Neural progenitor cell (in vitro differentiated cells): ENCODE measurements around the gene DEAF1. TPM values are rescaled to one million over a fixed set of nuclear protein-coding genes. Genes with fewer than 3 reads are reported as not detected.
A peak's percentile ranks its signal among the peaks of the same experiment; 100 is the strongest.

Experiments used
- DNase-seq: peaks from one replicate; pipeline ENCODE4 v3.0.0-alpha.2; 2016; ENCODE audit warnings: low spot score
- H2AFZ ChIP-seq: fragments of 200-600 bp; sonication (generic); replicated peaks from 2 replicates; pipeline ENCODE4 v1.6.1; 2016; ENCODE audit warnings: antibody characterized with exemption
- H3F3A ChIP-seq: fragments of 200-600 bp; sonication (generic); 2 replicates; pipeline ENCODE4 v1.6.1; 2016; ENCODE audit warnings: antibody characterized with exemption, low read depth
- H3K27ac ChIP-seq: fragments of 200-600 bp; sonication (generic); 2 replicates; pipeline ENCODE4 v1.5.1; 2016; ENCODE audit warnings: mild to moderate bottlenecking
- H3K27me3 ChIP-seq: fragments of 200-600 bp; sonication (generic); 2 replicates; pipeline ENCODE4 v1.6.1; 2016; ENCODE audit warnings: mild to moderate bottlenecking, moderate library complexity
- H3K36me3 ChIP-seq: fragments of 200-600 bp; sonication (generic); 2 replicates; pipeline ENCODE4 v1.5.1; 2016
- H3K4me1 ChIP-seq: fragments of 200-600 bp; sonication (generic); 2 replicates; pipeline ENCODE4 v1.6.1; 2016; ENCODE audit warnings: mixed run types
- H3K4me2 ChIP-seq: fragments of 200-600 bp; sonication (generic); 2 replicates; pipeline ENCODE4 v1.6.1; 2016
- H3K4me3 ChIP-seq: fragments of 200-600 bp; sonication (generic); 2 replicates; pipeline ENCODE4 v1.5.1; 2016
- H3K79me2 ChIP-seq: fragments of 200-600 bp; sonication (generic); 2 replicates; pipeline ENCODE4 v1.6.1; 2016; ENCODE audit warnings: low read depth
- H3K9ac ChIP-seq: fragments of 200-600 bp; sonication (generic); 2 replicates; pipeline ENCODE4 v1.6.1; 2016
- H3K9me3 ChIP-seq: fragments of 200-600 bp; sonication (generic); 2 replicates; pipeline ENCODE4 v1.5.1; 2016; ENCODE audit warnings: low read depth
- H4K20me1 ChIP-seq: fragments of 200-600 bp; sonication (generic); 2 replicates; pipeline ENCODE4 v1.6.1; 2016; ENCODE audit warnings: low read depth
- H3K27ac Mint-ChIP-seq: 3 replicates; pipeline ENCODE4 v1.8.0; 2021; ENCODE audit warnings: mixed read lengths
- H3K27me3 Mint-ChIP-seq: 2 replicates; pipeline ENCODE4 v1.8.0; 2022; ENCODE audit warnings: low read depth, mild to moderate bottlenecking, inconsistent platforms, moderate library complexity, mixed read lengths; ENCODE audit not compliant: insufficient read depth
- H3K36me3 Mint-ChIP-seq: 3 replicates; pipeline ENCODE4 v1.8.0; 2021; ENCODE audit warnings: mixed read lengths
- H3K4me1 Mint-ChIP-seq: 3 replicates; pipeline ENCODE4 v1.8.0; 2021; ENCODE audit warnings: mixed read lengths
- H3K4me3 Mint-ChIP-seq: 3 replicates; pipeline ENCODE4 v1.8.0; 2021; ENCODE audit warnings: mild to moderate bottlenecking, moderate library complexity, mixed read lengths
- H3K9me3 Mint-ChIP-seq: 3 replicates; pipeline ENCODE4 v1.8.0; 2020; ENCODE audit warnings: mixed read lengths
- CTCF ChIP-seq: fragments of 200-600 bp; sonication (generic); IDR thresholded peaks from 2 replicates; pipeline ENCODE4 v1.5.1; 2017; ENCODE audit warnings: antibody characterized with exemption, mild to moderate bottlenecking
- EZH2 ChIP-seq: fragments of 200-600 bp; sonication (generic); IDR thresholded peaks from 2 replicates; pipeline ENCODE4 v1.6.1; 2017; ENCODE audit warnings: antibody characterized with exemption, mild to moderate bottlenecking, moderate library complexity
- EZH2phosphoT487 ChIP-seq: fragments of 200-600 bp; sonication (generic); IDR thresholded peaks from 2 replicates; pipeline ENCODE4 v1.6.1; 2017; ENCODE audit warnings: antibody characterized with exemption
- total RNA-seq: library from RNA; depleted of rRNA; stranded (reverse); fragments of >200 nt; gene quantifications from 2 replicates; pipeline ENCODE4 v1.2.3, GENCODE V29; 2015; ENCODE audit warnings: low replicate concordance

DEAF1 gene
- total RNA-seq, 1 donor from 2014 or later, result 38.4 TPM

DNA sequence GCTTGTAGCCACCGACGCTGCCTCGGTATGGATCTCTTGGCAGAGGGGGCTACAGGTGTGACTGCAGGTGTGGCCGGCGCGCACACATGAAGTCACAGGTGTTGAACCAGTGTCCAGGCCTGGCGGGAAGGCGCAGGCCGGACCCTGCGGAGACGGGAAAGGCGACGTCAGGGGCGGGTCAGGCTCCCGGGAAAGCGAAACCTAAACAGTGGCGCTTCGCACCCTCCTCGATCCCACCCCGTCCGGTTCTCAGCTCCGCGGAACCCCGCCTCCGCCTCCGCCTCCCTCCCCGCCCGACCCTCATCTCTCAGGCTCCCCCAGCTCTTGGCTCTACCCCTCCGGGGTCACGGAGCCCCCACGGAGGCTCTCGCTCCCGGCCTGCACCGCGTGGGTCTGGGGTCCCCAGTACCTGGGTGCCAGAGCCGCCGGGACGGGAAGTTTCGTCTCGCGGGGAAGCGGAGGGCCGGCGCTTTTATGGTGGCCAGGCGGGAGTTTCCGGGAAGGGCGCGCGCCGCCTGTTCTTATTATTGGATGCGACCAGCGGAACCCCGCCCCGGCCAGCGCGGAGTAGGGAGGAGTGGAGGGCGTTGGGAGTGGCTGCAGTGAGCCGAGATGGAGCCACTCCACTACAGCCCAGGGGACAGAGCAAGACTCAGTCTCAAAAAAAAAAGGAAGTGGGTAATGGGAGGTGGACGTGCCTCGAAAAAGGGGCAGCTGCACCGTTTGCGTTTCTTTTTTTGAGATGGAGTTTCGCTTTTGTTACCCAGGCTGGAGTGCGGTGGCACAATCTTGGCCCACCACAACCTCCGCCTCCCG is 79.3 kb downstream of the DEAF1 start, which contains the start of gene IRF7:
Gene IRF7, minus strand, starts transcription at position 447 of the 816 bp plus-strand sequence. CDS start 586 bp downstream, outside the sequence.
- Histone ChIP-seq H4K20me1 (peaks cover 44% of the 10 kb centered on the region), H3K9me3 (no peaks in the 10 kb centered on the region), H3K4me3 (peak within 1 kb of the TSS; percentile 90), H3F3A (peaks cover 32% of the 10 kb centered on the region), H2AFZ (no peak within 1 kb of the TSS), H3K4me1 (no peaks in the 10 kb centered on the region), H3K9ac (peak within 1 kb of the TSS; percentile 64), H3K79me2 (peaks cover 5% of the 10 kb centered on the region), H3K27ac (peak within 1 kb of the TSS; percentile 59), H3K36me3 (no peaks in the 10 kb centered on the region), H3K27me3 (no peaks in the 10 kb centered on the region), H3K4me2 (peak within 1 kb of the TSS; percentile 91)
- Mint-ChIP-seq H3K9me3 (no peaks in the 10 kb centered on the region), H3K4me3 (peak within 1 kb of the TSS; percentile 83), H3K27me3 (peaks cover 14% of the 10 kb centered on the region), H3K36me3 (peaks cover 4% of the 10 kb centered on the region), H3K4me1 (no peaks in the 10 kb centered on the region), H3K27ac (no peak within 1 kb of the TSS)
- DNase-seq, result peak; percentile 94
- no peak for TF ChIP-seq EZH2
- no peak for TF ChIP-seq CTCF
- TF ChIP-seq EZH2phosphoT487, result no peak

- peak; percentile 16 for DNase-seq
- no peak overlapping the region for H2AFZ ChIP-seq
- H3K9me3 ChIP-seq, result no peaks in the 10 kb centered on the region
- H3K36me3 Mint-ChIP-seq, result peaks cover 5% of the 10 kb centered on the region
- TF ChIP-seq EZH2phosphoT487, result no peak
- no peak for TF ChIP-seq EZH2
- no peak for TF ChIP-seq CTCF
- peaks cover 14% of the 10 kb centered on the region for H3K27me3 Mint-ChIP-seq
- no peak overlapping the region for H3K9ac ChIP-seq
- H3K27me3 ChIP-seq, result no peaks in the 10 kb centered on the region
- peaks cover 32% of the 10 kb centered on the region for H3F3A ChIP-seq
- H3K36me3 ChIP-seq, result no peaks in the 10 kb centered on the region
- peaks cover 5% of the 10 kb centered on the region for H3K79me2 ChIP-seq
- no peaks in the 10 kb centered on the region for H3K9me3 Mint-ChIP-seq
- H3K4me2 ChIP-seq, result peak overlapping the region; percentile 91
- H3K27ac Mint-ChIP-seq, result no peak overlapping the region
- H3K4me1 ChIP-seq, result no peaks in the 10 kb centered on the region
- H3K27ac ChIP-seq, result no peak overlapping the region
- peaks cover 44% of the 10 kb centered on the region for H4K20me1 ChIP-seq
- H3K4me1 Mint-ChIP-seq, result no peaks in the 10 kb centered on the region
- peak overlapping the region; percentile 83 for H3K4me3 Mint-ChIP-seq
- peak overlapping the region; percentile 90 for H3K4me3 ChIP-seq
Observed at GRCh38 chr11:614623-615503, 80.2 kb downstream of the DEAF1 start.

DNA sequence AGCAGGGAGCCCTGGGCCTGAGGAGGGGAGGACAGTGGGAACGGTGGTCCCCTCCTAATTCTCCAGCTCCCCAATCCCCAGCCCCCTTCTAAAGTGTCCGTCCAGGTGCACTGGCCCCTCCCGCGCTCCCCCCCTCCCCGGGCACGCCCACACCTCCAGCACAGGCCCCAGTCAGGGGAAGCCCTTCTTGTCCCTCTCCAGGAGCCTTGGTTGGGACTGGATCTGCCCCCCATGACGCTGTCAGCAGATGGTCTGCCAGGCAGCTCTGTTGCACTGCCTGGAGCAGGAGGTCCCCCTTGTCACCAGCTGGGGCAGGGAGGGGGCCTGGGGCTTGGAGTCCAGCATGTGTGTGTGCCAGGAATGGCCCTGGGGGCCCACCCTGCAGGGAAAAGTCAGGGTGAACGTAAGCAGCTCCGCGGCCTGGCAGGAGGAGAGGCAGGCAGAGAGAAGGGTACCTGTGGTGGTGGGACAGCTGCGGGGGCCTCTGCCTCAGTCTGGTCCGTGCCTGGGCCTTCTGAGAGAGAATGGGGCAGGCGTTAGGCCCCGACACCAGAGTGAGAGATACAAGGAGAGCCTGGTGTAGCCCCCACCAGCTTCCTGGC is 80.9 kb downstream of the DEAF1 start:
- H3K4me1 Mint-ChIP-seq, result no peaks in the 10 kb centered on the region
- no peaks in the 10 kb centered on the region for H3K9me3 Mint-ChIP-seq
- Histone ChIP-seq H3K27me3 (no peaks in the 10 kb centered on the region), H3K79me2 (peaks cover 5% of the 10 kb centered on the region), H3K4me2 (no peak overlapping the region), H3K27ac (no peak overlapping the region), H4K20me1 (peaks cover 47% of the 10 kb centered on the region), H3K9me3 (no peaks in the 10 kb centered on the region), H2AFZ (no peak overlapping the region), H3F3A (peaks cover 32% of the 10 kb centered on the region), H3K4me1 (no peaks in the 10 kb centered on the region), H3K9ac (no peak overlapping the region), H3K36me3 (no peaks in the 10 kb centered on the region), H3K4me3 (no peak overlapping the region)
- TF ChIP-seq EZH2phosphoT487 (no peak), EZH2 (no peak), CTCF (no peak)
- no peak for DNase-seq
- peaks cover 5% of the 10 kb centered on the region for H3K36me3 Mint-ChIP-seq
- H3K27me3 Mint-ChIP-seq, result peaks cover 14% of the 10 kb centered on the region
- no peak overlapping the region for H3K27ac Mint-ChIP-seq
- peak overlapping the region; percentile 62 for H3K4me3 Mint-ChIP-seq
